Activated CD8-positive, alpha-beta T cell treated with anti-CD3 and anti-CD28 coated beads, Interleukin-2, amount 10 ng/mL, durations not matched to agents 7 days and 5 days (primary cell): ENCODE data around the gene GZF1. TPM values are rescaled to one million over a fixed set of nuclear protein-coding genes. Genes with fewer than 3 reads are reported as not detected.

Source experiments
- ATAC-seq: fragments of 150-1000 bp; cut with Tn5 transposase; one replicate; pipeline ENCODE4 v1.10.0; 2021; ENCODE audit warnings: moderate library complexity
- CTCF ChIA-PET: fragments of 350-600 bp; sonication (Branson Sonifier 250); formaldehyde crosslinking; loops from one replicate; lab custom pipeline; 2021; ENCODE audit warnings: antibody characterized with exemption; lab: Charles Lee
- POLR2A ChIA-PET: fragments of 350-600 bp; sonication (Branson Sonifier 250); formaldehyde crosslinking; loops from one replicate; lab custom pipeline; 2021; ENCODE audit warnings: antibody characterized with exemption; lab: Charles Lee
- DNase-seq: peaks from one replicate; pipeline ENCODE4 v3.0.0-alpha.2; 2020
- H3K27ac Mint-ChIP-seq: one replicate; pipeline ENCODE4 v1.8.0; 2021; ENCODE audit warnings: mild to moderate bottlenecking, mixed read lengths
- H3K27me3 Mint-ChIP-seq: one replicate; pipeline ENCODE4 v1.8.0; 2021; ENCODE audit warnings: low read depth, mixed read lengths
- H3K36me3 Mint-ChIP-seq: one replicate; pipeline ENCODE4 v1.8.0; 2021; ENCODE audit warnings: low read depth, mixed read lengths
- H3K4me1 Mint-ChIP-seq: one replicate; pipeline ENCODE4 v1.8.0; 2021; ENCODE audit warnings: low read depth, mixed read lengths
- H3K4me3 Mint-ChIP-seq: one replicate; pipeline ENCODE4 v1.8.0; 2021; ENCODE audit warnings: mild to moderate bottlenecking, mixed read lengths
- H3K9me3 Mint-ChIP-seq: one replicate; pipeline ENCODE4 v1.8.0; 2022; ENCODE audit warnings: mixed read lengths; ENCODE audit not compliant: insufficient read depth
- total RNA-seq, 2 experiments: library from RNA; stranded (reverse); gene quantifications; one replicate each; pipeline ENCODE4 v1.2.3, GENCODE V29; 2021

The GZF1 gene
- total RNA-seq, 2 experiments from 2014 or later = 11.1 to 15.8 TPM

DNA sequence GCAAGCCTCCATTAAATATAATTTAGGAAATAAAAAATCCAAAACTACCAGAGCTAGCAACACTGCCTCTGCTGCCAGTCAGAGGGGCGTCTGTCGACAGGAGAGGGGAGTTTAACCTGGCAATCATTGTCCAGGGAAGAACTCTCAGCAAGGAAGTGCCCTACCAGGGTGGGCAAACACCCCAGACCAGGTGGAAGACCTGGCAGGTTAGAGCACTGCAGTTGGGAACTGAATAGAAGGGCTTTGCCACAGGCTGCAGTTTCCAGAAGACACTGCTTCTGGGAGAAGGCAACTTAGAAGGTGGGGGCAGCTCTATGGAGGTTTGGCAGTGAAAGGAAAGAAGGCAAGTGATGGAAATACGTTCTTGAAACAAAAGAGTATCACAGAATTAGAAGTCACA lies 47.8 kb downstream of the GZF1 start:
- no peak overlapping the region for H3K4me3 Mint-ChIP-seq
- DNase-seq (no peak), ATAC-seq (no peak)
- no peaks in the 10 kb centered on the region for H3K9me3 Mint-ChIP-seq
- H3K27me3 Mint-ChIP-seq = no peaks in the 10 kb centered on the region
- POLR2A ChIA-PET = interaction anchor here (1.0 kb wide), 2 partner anchors 11 to 59 kb away, joined by 4 to 5 read pairs; partner anchors contain the start of genes NAPB and NXT1
- peaks cover 36% of the 10 kb centered on the region for H3K4me1 Mint-ChIP-seq
- peak overlapping the region; percentile 2 for H3K27ac Mint-ChIP-seq
- CTCF ChIA-PET = interaction anchor here (0.9 to 1.7 kb wide), 5 partner anchors 8 to 60 kb away, joined by 3 to 8 read pairs (median 5); partner anchors contain the start of gene NAPB
- H3K36me3 Mint-ChIP-seq = peaks cover 19% of the 10 kb centered on the region

DNA sequence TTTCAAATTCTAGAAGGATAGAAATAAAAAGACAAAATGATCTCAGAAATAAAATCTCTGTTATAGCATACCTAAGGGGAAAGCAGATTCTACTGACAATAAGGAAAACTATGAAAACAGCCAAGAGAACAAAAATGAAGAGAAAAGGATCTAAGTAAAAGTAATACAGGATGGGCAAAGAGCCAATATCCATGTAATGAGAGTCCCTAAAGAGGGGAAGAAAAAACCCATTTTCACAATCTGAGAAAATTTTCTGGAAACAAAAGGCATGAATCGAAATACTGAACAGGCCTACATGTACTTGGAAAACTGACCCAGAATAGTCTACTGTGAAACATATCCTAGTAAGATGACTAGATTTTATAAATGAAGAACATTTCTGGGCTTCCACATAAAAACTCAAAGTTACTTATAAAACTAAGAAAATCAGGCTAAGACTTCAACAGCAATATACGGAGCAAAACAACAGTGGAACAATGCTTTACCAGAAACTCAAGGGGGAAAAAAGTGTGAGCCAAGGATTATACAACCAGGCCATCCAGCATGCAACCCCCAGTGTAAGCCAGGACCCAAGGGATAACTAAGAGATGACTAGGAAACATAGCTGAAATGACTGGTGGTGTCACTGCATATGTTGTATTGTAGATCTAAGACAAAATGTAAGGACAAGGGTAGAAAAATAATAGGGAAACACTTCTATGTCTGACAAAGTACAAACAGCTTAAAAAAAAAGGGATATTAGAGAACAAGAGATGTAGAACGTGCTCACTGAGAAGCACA lies 49.1 kb downstream of the GZF1 start:
- peaks cover 43% of the 10 kb centered on the region for H3K4me1 Mint-ChIP-seq
- POLR2A ChIA-PET = interaction anchor here (0.7 kb wide), 1 partner anchor 14 kb away, joined by 5 read pairs; no protein-coding TSS in a partner anchor
- H3K4me3 Mint-ChIP-seq = no peak overlapping the region
- H3K36me3 Mint-ChIP-seq = peaks cover 25% of the 10 kb centered on the region
- H3K27me3 Mint-ChIP-seq = no peaks in the 10 kb centered on the region
- CTCF ChIA-PET = interaction anchor here (0.8 to 1.3 kb wide), 3 partner anchors 9 to 61 kb away, joined by 3 to 6 read pairs (median 5); partner anchors contain the start of gene NAPB
- H3K27ac Mint-ChIP-seq = no peak overlapping the region
- DNase-seq = no peak
- no peaks in the 10 kb centered on the region for H3K9me3 Mint-ChIP-seq
- no peak for ATAC-seq

DNA sequence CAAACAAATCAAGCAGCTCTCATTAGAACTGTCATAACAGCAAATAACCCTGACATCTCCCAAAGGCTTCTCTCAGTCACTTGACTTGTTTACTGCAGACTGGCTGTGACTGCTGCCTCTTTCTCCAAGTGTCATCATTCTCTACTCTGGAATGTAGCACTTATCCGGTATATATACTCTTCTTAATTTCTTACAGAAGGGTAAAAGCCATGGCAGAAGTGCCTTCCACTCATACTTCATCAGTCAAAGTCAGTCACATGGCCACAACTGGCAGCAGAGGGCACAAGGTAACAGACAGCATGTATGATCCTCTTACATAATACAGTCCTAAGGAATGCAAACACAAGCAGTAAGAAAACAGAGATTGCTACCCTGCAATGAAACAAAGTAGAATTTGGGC lies 50.0 kb downstream of the GZF1 start:
- no peaks in the 10 kb centered on the region for H3K27me3 Mint-ChIP-seq
- no peaks in the 10 kb centered on the region for H3K9me3 Mint-ChIP-seq
- ChIA-PET POLR2A (interaction anchor here (0.7 kb wide), 1 partner anchor 13 kb away, joined by 5 read pairs; no protein-coding TSS in a partner anchor), CTCF (interaction anchor here (0.8 to 1.0 kb wide), 2 partner anchors 8 to 9 kb away, joined by 3 to 5 read pairs; partner anchors contain the start of gene NAPB)
- H3K4me3 Mint-ChIP-seq = no peak overlapping the region
- no peak overlapping the region for H3K27ac Mint-ChIP-seq
- DNase-seq (no peak), ATAC-seq (no peak)
- H3K36me3 Mint-ChIP-seq = peaks cover 26% of the 10 kb centered on the region
- peaks cover 49% of the 10 kb centered on the region for H3K4me1 Mint-ChIP-seq

DNA sequence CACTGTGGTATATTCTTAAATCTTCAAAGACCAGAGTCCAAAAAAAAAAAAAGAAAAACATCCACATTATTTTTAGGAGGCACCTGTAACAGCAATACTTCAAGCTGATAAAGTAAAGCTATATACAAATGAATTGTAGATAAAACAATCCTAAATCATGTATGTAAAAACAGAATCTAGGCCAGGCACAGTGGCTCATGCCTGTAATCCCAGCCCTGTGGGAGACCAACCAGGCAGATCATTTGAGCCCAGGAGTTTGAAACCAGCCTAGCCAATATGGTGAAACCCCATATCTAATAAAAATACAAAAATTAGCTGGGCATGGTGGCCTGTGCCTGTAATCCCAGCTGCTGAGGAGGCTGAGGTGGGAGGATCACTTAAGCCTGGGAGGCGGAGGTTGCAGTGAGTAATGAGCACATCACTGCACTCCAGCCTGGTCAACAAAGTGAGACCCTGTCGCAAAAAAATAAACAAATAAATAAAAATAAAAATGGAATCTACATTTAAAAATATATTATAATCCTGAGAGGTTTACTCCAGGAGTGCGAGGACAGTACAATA lies 52.0 kb downstream of the GZF1 start:
- no peak for DNase-seq
- no peak for ATAC-seq
- no peaks in the 10 kb centered on the region for H3K27me3 Mint-ChIP-seq
- H3K4me1 Mint-ChIP-seq = peaks cover 50% of the 10 kb centered on the region
- no peak overlapping the region for H3K27ac Mint-ChIP-seq
- no peak overlapping the region for H3K4me3 Mint-ChIP-seq
- no peaks in the 10 kb centered on the region for H3K9me3 Mint-ChIP-seq
- POLR2A ChIA-PET = interaction anchor here (1.8 kb wide), 1 partner anchor 64 kb away, joined by 5 read pairs; the partner anchor contains the start of gene NXT1
- H3K36me3 Mint-ChIP-seq = peaks cover 22% of the 10 kb centered on the region
- CTCF ChIA-PET = interaction anchor here (0.7 to 1.1 kb wide), 4 partner anchors 12 to 56 kb away, joined by 3 to 5 read pairs (median 3); no protein-coding TSS in a partner anchor

DNA sequence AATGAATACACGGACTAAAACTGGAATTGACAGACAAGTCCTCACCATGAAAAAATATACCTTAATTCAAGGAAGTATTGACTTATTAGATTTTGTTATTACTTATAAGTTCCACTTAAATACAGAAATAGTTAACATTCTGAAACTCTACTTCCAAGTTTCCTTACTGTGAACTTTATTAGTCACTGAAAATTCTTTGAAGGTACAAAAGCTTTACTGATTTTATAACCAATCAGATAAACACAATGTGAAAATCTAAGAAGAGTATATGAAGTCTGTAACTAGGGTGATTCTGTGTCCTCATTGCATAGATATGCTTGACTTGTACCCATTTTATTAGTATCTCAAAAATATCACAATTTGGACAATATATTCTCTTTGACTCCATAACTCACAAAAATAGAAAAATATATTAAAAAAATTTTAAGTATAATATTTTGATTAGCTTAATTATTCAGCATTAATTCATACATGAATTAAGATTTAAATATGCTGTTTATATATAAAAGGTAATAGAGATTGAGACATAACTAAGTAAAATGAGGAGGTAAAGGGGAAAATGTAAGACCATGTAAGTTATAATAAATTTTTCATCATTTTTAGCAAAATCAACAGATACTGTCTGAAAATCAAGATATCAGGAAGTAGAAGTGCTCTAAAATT lies 52.7 kb downstream of the GZF1 start:
- Mint-ChIP-seq H3K4me1 (peaks cover 57% of the 10 kb centered on the region), H3K36me3 (peaks cover 22% of the 10 kb centered on the region), H3K9me3 (no peaks in the 10 kb centered on the region), H3K4me3 (no peak overlapping the region), H3K27me3 (no peaks in the 10 kb centered on the region), H3K27ac (no peak overlapping the region)
- DNase-seq = no peak
- ChIA-PET CTCF (interaction anchor here (0.9 to 1.7 kb wide), 5 partner anchors 11 to 65 kb away, joined by 3 to 5 read pairs (median 4); partner anchors contain the start of gene NXT1), POLR2A (interaction anchor here (1.8 kb wide), 1 partner anchor 65 kb away, joined by 5 read pairs; the partner anchor contains the start of gene NXT1)
- ATAC-seq = no peak

DNA sequence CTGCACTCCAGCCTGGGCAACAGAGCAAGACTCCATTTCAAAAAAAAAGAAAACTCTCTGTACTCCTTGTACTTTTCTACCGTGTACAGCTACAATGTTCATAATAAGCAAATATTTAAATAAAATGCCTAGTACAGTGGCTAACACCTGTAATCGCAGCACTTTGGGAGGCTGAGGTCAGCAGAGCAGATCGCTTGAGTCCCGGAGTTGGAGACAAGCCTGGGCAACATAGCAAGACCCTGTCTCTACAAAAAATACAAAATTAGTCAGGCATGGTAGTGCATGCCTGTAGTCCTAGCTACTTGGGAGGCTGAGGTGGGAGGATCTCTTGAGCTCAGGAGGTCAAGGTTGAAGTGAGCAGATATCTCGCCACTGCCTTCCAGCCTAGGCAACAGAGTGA lies 53.6 kb downstream of the GZF1 start:
- Mint-ChIP-seq H3K4me3 (no peak overlapping the region), H3K27ac (no peak overlapping the region)
- POLR2A ChIA-PET = interaction anchor here (0.6 to 1.8 kb wide), 3 partner anchors 15 to 66 kb away, joined by 3 to 5 read pairs (median 3); partner anchors contain the start of gene NXT1

DNA sequence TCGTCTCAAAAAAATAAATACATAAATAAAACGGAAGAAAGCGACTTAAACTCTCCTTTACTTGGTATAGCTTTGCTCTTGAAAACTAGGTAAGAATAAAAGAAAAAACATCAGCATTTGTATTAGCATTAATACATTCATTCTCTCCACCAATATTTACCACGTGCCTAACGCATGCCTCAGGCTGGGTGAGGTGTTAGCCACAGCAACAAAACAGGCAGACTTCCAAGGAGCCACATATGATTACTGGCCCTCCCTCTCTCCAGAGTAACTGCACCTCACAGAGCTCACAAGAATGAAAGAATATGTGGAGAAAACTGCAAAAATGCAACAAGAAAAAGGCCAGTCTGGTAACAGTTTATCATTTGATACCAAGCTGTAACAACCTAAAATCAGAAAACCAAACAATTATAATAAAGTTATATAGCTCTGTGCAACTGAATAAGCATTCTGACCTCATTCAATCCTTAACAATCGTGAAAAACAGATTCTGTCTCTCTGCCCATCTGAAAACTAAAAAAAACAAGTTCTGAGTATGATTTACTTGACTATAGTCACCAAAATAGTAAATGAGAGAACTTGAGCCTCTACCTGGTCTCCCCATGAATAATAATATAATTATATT lies 54.1 kb downstream of the GZF1 start:
- ATAC-seq = no peak
- Mint-ChIP-seq H3K4me3 (no peak overlapping the region), H3K27me3 (no peaks in the 10 kb centered on the region), H3K36me3 (peaks cover 25% of the 10 kb centered on the region), H3K27ac (no peak overlapping the region), H3K4me1 (peaks cover 60% of the 10 kb centered on the region), H3K9me3 (no peaks in the 10 kb centered on the region)
- ChIA-PET CTCF (interaction anchor here (0.8 to 7.6 kb wide), 7 partner anchors 10 to 66 kb away, joined by 3 to 64 read pairs (median 5); partner anchors contain the start of gene NXT1), POLR2A (interaction anchor here (0.6 to 2.6 kb wide), 5 partner anchors 15 to 66 kb away, joined by 3 to 12 read pairs (median 5); partner anchors contain the start of gene NXT1)
- DNase-seq = no peak

More for the DNA sequence above, 53.6 kb downstream of the GZF1 start:
- Mint-ChIP-seq H3K27me3 (no peaks in the 10 kb centered on the region), H3K9me3 (no peaks in the 10 kb centered on the region), H3K36me3 (peaks cover 26% of the 10 kb centered on the region), H3K4me1 (peaks cover 60% of the 10 kb centered on the region)
- no peak for ATAC-seq
- CTCF ChIA-PET = interaction anchor here (1.0 to 2.9 kb wide), 5 partner anchors 9 to 65 kb away, joined by 3 to 11 read pairs (median 4); partner anchors contain the start of gene NXT1
- DNase-seq = no peak

DNA sequence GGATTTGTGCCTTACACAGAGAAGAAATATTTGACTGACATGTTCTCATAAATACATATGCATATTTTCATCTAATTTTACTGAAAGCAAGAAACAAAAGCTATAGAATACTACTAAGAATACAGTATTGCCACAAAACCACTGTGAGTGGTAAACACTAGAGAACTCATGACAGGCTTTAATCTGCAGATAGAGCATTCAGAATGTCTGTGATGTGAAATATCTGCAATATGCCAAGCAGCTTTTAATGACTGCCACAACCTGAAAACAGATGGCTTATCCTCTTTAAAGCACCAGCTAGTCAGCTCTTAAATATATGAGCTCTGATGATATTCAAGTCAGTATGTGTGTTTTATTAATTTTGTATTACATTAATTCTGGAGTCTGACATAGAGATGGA lies 55.9 kb downstream of the GZF1 start:
- ChIA-PET POLR2A (interaction anchor here (0.9 to 2.6 kb wide), 3 partner anchors 18 to 67 kb away, joined by 3 to 12 read pairs (median 9); partner anchors contain the start of gene NXT1), CTCF (interaction anchor here (0.8 to 7.6 kb wide), 9 partner anchors 8 to 68 kb away, joined by 3 to 64 read pairs (median 6); partner anchors contain the start of gene NXT1)
- Mint-ChIP-seq H3K27ac (peak overlapping the region; percentile 71), H3K9me3 (no peaks in the 10 kb centered on the region), H3K36me3 (peaks cover 18% of the 10 kb centered on the region), H3K4me3 (peak overlapping the region; percentile 58), H3K4me1 (peaks cover 71% of the 10 kb centered on the region), H3K27me3 (no peaks in the 10 kb centered on the region)
- no peak for DNase-seq
- ATAC-seq = no peak

DNA sequence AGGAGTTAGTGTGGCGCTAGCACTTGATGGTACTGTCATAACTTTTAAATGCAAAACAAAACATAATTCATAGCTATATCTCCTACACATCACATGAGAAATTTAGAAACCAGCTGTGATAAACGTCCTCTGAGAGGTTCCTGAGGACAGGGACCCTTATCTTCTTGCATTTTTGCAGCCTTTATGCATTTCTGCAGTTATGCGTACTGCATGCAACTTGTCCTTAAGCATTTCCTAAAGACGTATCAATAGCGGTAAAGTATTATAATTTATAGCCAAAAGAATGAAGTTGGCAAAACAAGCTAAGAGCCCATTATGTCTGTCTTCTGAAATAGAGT lies 57.6 kb downstream of the GZF1 start:
- ChIA-PET POLR2A (interaction anchor here (1.2 to 3.8 kb wide), 3 partner anchors 20 to 69 kb away, joined by 4 to 29 read pairs (median 7); partner anchors contain the start of gene NXT1), CTCF (interaction anchor here (1.1 to 7.6 kb wide), 9 partner anchors 8 to 69 kb away, joined by 3 to 64 read pairs (median 10); partner anchors contain the start of gene NXT1)
- Mint-ChIP-seq H3K27me3 (no peaks in the 10 kb centered on the region), H3K4me1 (peaks cover 71% of the 10 kb centered on the region), H3K9me3 (no peaks in the 10 kb centered on the region), H3K4me3 (peak overlapping the region; percentile 98), H3K27ac (peak overlapping the region; percentile 92), H3K36me3 (peaks cover 14% of the 10 kb centered on the region)
- no peak for ATAC-seq
- no peak for DNase-seq
